BLaER1 treated with 17β-estradiol and CSF1 and Interleukin-3, amounts not matched to agents 10 nM and 100 nM (cell line): ENCODE measurements around the gene LY6G6C.
A peak's percentile ranks its signal among the peaks of the same experiment; 100 is the strongest.

Experiments
- H3K27ac ChIP-seq, 11 experiments: shearing (Covaris generic); formaldehyde crosslinking; 2 replicates each; pipeline ENCODE4 v1.8.1; 2022
- H3K27me3 ChIP-seq, 11 experiments: shearing (Covaris generic); formaldehyde crosslinking; 2 replicates each; pipeline ENCODE4 v1.8.1; 2022
- H3K36me3 ChIP-seq, 11 experiments: shearing (Covaris generic); formaldehyde crosslinking; 2 replicates each; pipeline ENCODE4 v1.8.1; 2022
- H3K4me1 ChIP-seq, 10 experiments: shearing (Covaris generic); formaldehyde crosslinking; 2 replicates each; pipeline ENCODE4 v1.8.1; 2022
- H3K4me2 ChIP-seq, 11 experiments: shearing (Covaris generic); formaldehyde crosslinking; 2 replicates each; pipeline ENCODE4 v1.8.1; 2022
- H3K4me3 ChIP-seq, 10 experiments: shearing (Covaris generic); formaldehyde crosslinking; 2 replicates each; pipeline ENCODE4 v1.8.1; 2022
- H3K9ac ChIP-seq, 11 experiments: shearing (Covaris generic); formaldehyde crosslinking; 2 replicates each; pipeline ENCODE4 v1.8.1; 2022
- H3K9me3 ChIP-seq, 11 experiments: shearing (Covaris generic); formaldehyde crosslinking; replicated peaks in 1 of 11; 2 replicates each; pipeline ENCODE4 v1.8.1; 2022
- H4K20me1 ChIP-seq, 11 experiments: shearing (Covaris generic); formaldehyde crosslinking; 2 replicates each; pipeline ENCODE4 v1.8.1; 2022
- Cebpa-rat ChIP-seq, 11 experiments: shearing (Covaris generic); IDR thresholded peaks; 2 replicates each; pipeline ENCODE4 v1.8.1; 2022

Gene LY6G6C

DNA sequence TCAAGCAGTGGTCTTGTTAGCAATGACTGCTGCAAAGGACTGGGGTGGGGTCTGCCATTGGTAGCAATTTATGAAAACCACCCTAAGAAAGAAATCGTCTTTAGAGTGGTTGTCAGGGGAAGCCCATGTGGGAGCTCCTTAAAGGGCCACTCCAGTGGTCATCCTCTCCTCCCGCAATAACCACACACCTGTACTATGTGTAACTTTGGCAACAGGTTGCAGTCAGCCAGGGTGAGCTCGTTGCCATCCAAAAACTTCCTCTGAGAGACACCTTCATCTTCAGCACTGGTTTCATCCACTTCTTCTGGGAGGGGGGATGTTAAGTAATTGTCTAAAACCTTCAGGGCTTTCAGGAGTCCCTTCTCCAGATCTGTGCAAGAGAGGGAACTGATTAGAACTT, 10.5 kb upstream of the LY6G6C start:
- Histone ChIP-seq H3K9ac (peak overlapping the region in 8 of 11 experiments; percentile 8 to 91 (median 38); a peak in 8 of 22 replicates), H3K36me3 (peaks cover 43 to 51% (median 47%) of the 10 kb centered on the region in 11 experiments), H3K27ac (peak overlapping the region in 2 of 11 experiments; percentile 10 to 11; a peak in 3 of 22 replicates), H3K4me2 (peak overlapping the region in 10 of 11 experiments; percentile 8 to 100 (median 96); a peak in 17 of 22 replicates), H3K4me1 (peaks cover 64 to 76% (median 72%) of the 10 kb centered on the region in 10 experiments), H3K9me3 (0 out of 22 replicates have a peak, but pooled peaks cover 0 to 3% (median 0%) of the 10 kb centered on the region in 11 experiments), H3K4me3 (peak overlapping the region in 4 of 10 experiments; percentile 13 to 98 (median 31); a peak in 3 of 20 replicates), H4K20me1 (peaks cover 26 to 51% (median 44%) of the 10 kb centered on the region in 11 experiments), H3K27me3 (no peaks in the 10 kb centered on the region)
- no peak for TF ChIP-seq Cebpa-rat (IDR thresholded peaks at IDR 0.05)

DNA sequence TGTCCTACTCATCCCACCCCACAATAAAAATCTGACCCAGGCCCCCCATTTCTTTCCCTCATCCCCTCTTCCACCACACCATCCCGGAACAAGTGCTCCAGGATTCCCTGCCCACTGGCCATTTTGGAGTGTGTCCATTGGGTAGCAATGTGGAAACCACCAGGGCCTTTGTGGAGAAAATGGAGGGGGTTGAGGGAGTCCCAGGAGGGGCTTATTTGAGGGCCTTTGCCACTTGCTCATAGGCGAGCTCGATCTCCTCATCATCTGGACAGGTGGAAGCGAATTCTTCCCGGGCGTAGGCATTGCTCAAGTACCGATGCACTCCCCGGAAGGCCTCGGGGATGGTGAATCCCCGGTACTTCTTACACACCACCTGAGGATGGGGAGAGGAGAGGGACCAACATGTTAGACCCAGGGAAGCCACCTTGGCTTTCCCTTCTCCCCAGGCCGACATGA, 9.1 kb upstream of the LY6G6C start:
- 0 out of 22 replicates have a peak, but pooled peaks cover 0 to 3% (median 0%) of the 10 kb centered on the region in 11 experiments for H3K9me3 ChIP-seq
- peak overlapping the region in 10 of 11 experiments; percentile 79 to 88 (median 84); a peak in 16 of 22 replicates for H3K27ac ChIP-seq
- TF ChIP-seq Cebpa-rat (IDR thresholded peaks at IDR 0.05): no peak
- H3K27me3 ChIP-seq: no peaks in the 10 kb centered on the region
- peak overlapping the region; percentile 92 to 100 (median 98) for H3K4me2 ChIP-seq
- peaks cover 44 to 64% (median 60%) of the 10 kb centered on the region in 11 experiments for H3K36me3 ChIP-seq
- H4K20me1 ChIP-seq: peaks cover 26 to 51% (median 44%) of the 10 kb centered on the region in 11 experiments
- peak overlapping the region; percentile 66 to 92 (median 86); a peak in 17 of 20 replicates for H3K4me3 ChIP-seq
- peak overlapping the region in 10 of 11 experiments; percentile 76 to 91 (median 84); a peak in 15 of 22 replicates for H3K9ac ChIP-seq
- H3K4me1 ChIP-seq: peaks cover 74 to 84% (median 81%) of the 10 kb centered on the region in 10 experiments

DNA sequence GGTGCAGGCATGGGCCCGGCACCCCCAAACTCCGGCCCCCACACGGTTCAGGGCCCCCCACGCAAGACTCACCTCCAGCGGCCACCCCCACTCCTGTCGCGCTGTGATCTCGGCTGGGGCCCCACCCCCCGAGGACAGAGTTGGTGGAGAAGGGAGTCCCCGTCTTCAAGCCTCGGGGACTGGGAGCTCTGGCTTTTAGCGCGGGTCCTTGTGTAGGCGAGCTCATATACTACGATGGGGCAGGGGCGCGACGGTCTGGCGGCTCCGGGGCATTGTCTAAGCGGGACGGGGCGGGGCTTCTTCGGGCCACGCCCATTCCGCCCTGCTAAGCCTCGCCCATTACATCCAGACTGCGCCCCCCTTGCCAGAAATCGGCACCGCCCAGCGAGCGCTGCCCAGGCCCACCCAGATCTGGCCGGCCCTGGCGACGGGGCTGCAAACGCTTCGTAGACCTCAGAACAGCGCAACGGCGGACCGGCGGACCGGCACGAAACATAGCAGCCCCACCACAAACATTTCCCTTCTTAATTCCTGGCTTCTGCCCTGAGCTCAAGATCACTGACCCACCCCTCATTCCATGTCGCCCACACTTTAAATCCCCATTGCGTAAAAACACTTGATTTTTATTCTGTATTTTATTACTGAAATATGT, 8.6 kb upstream of the LY6G6C start:
- H3K27ac ChIP-seq: peak overlapping the region; percentile 79 to 88 (median 84)
- H3K36me3 ChIP-seq: peaks cover 44 to 69% (median 61%) of the 10 kb centered on the region in 11 experiments

GRCh38 chr6:31729515-31729978, 8.0 kb upstream of the LY6G6C start:
- H4K20me1 ChIP-seq: peaks cover 26 to 51% (median 42%) of the 10 kb centered on the region in 11 experiments
- no peak for TF ChIP-seq Cebpa-rat (IDR thresholded peaks at IDR 0.05)
- peak overlapping the region; percentile 79 to 88 (median 84) for H3K27ac ChIP-seq
- peak overlapping the region; percentile 92 to 100 (median 98) for H3K4me2 ChIP-seq
- H3K4me3 ChIP-seq: peak overlapping the region; percentile 66 to 92 (median 86)
- no peaks in the 10 kb centered on the region for H3K27me3 ChIP-seq
- H3K4me1 ChIP-seq: peaks cover 85 to 94% (median 91%) of the 10 kb centered on the region in 10 experiments
- peaks cover 43 to 69% (median 62%) of the 10 kb centered on the region in 11 experiments for H3K36me3 ChIP-seq
- H3K9ac ChIP-seq: peak overlapping the region; percentile 76 to 91 (median 84)
- 0 out of 22 replicates have a peak, but pooled peaks cover 0 to 3% (median 0%) of the 10 kb centered on the region in 11 experiments for H3K9me3 ChIP-seq

More for the DNA sequence above, 8.6 kb upstream of the LY6G6C start:
- H3K9me3 ChIP-seq: 0 out of 22 replicates have a peak, but pooled peaks cover 0 to 3% (median 0%) of the 10 kb centered on the region in 11 experiments
- H4K20me1 ChIP-seq: peaks cover 26 to 51% (median 44%) of the 10 kb centered on the region in 11 experiments
- H3K4me1 ChIP-seq: peaks cover 79 to 89% (median 86%) of the 10 kb centered on the region in 10 experiments
- no peak for TF ChIP-seq Cebpa-rat (IDR thresholded peaks at IDR 0.05)
- H3K9ac ChIP-seq: peak overlapping the region; percentile 76 to 91 (median 84)
- H3K4me3 ChIP-seq: peak overlapping the region; percentile 66 to 92 (median 86)
- H3K27me3 ChIP-seq: no peaks in the 10 kb centered on the region
- H3K4me2 ChIP-seq: peak overlapping the region; percentile 92 to 100 (median 98)

- Histone ChIP-seq H3K9me3 (0 out of 22 replicates have a peak, but pooled peaks cover 0 to 3% (median 0%) of the 10 kb centered on the region in 11 experiments), H3K27me3 (no peaks in the 10 kb centered on the region), H3K36me3 (peaks cover 37 to 67% (median 58%) of the 10 kb centered on the region in 11 experiments), H3K4me1 (peaks cover 86 to 94% (median 91%) of the 10 kb centered on the region in 10 experiments), H3K4me2 (peak within 1 kb of the TSS; percentile 92 to 100 (median 98)), H4K20me1 (peaks cover 20 to 46% (median 36%) of the 10 kb centered on the region in 11 experiments), H3K4me3 (peak within 1 kb of the TSS; percentile 66 to 92 (median 86)), H3K9ac (peak within 1 kb of the TSS; percentile 76 to 91 (median 84)), H3K27ac (peak within 1 kb of the TSS; percentile 79 to 88 (median 84))
- TF ChIP-seq Cebpa-rat (IDR thresholded peaks at IDR 0.05): no peak
These were observed 7.4 kb upstream of the LY6G6C start, which contains the start of gene DDAH2 for GRCh38 chr6:31728767-31729514. Gene DDAH2 (minus strand): TSS chr6:31729299. CDS start chr6:31729161, 138 bp downstream.

DNA sequence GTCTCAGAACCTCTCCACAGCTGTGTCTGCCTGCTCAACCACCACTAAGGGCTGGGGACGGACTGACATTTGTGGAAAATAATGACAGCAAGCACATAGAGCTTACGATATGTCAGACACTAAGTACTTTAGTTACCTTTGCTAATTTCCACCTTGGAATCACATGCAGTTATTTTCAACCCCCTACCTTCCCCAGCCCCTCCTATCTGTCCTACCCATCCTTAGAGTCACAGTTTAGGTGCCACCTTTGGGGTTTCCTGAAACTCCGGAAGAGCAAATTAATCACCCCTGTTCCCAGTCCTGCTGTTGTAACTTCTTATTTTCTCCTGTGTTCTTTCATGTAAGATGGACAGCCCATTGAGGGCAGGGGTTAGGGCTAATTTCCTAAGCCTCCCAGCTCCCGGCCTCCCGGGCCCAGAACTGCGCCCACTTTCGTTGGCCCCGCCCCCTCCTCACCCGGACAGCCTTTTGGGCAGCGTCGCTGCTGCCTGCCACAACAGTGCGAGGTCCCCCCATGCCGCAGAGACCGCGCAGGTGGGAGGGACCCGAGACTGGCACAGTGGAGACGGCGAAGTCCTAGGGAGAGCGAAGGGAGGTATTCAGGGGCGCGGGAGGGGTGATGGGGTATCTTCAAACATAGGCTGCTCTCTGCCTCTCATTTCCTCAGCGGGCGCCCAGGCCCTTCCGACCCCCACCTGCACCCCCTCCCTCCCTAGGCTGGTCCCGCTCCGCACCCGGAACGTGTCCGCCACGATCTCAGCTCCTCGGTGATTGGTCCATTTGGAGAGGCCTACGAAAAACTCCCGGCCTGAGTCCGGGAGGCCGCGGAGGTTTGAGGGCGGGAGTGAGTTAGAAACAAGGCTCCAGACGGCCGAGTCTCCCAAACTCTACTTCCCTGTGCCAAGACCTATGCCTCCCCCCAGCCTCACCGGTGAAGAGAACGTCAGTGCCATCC, 6.4 kb upstream of the LY6G6C start:
- Histone ChIP-seq H3K36me3 (peaks cover 28 to 57% (median 48%) of the 10 kb centered on the region in 11 experiments), H3K27me3 (no peaks in the 10 kb centered on the region), H3K4me1 (peaks cover 85 to 94% (median 90%) of the 10 kb centered on the region in 10 experiments), H3K9ac (peak overlapping the region; percentile 76 to 91 (median 84)), H4K20me1 (peaks cover 11 to 37% (median 27%) of the 10 kb centered on the region in 11 experiments; a peak in 20 of 22 replicates), H3K4me2 (peak overlapping the region; percentile 92 to 100 (median 98)), H3K4me3 (peak overlapping the region; percentile 66 to 92 (median 86)), H3K9me3 (0 out of 22 replicates have a peak, but pooled peaks cover 0 to 3% (median 0%) of the 10 kb centered on the region in 11 experiments), H3K27ac (peak overlapping the region; percentile 79 to 88 (median 84))
- 0 out of 22 replicates have a peak, but pooled peaks of 1 of the 11 experiments have one; percentile 12 for TF ChIP-seq Cebpa-rat (IDR thresholded peaks at IDR 0.05)

DNA sequence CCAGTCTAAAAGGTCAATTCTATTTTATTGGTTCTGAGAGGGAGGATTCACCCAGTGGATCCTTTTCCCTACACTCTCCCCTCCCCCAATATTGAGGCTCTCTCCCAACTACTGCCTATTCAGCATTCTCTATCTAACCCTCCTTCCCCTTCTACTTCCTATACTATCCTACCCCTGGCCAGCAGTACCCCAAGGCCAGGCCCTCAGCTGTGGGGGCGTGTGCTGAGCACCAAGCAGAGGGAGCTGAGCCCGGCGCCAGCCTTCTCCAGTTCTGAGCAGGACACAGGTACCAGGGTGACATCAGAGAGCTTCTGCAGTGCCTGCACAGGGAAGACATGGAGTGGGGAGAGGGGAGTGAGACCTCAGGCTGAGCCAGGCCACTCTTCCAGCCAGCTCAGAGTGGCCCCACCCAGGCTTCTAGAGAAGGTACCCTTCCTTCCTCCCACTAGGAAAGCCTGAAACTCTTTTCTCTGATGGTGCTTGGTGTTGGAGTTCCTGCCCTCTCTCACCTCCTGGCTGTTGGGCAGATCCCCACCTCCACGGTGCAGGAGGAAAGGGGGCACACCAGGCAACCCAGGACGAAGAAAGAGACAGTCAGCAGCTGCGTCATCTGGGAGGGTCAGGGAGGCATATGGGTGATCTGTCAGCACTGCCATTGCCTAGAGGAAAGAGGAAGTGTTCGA, 5.6 kb upstream of the LY6G6C start:
- H3K4me2 ChIP-seq: peak overlapping the region; percentile 92 to 100 (median 98)
- H4K20me1 ChIP-seq: peaks cover 5 to 32% (median 20%) of the 10 kb centered on the region in 11 experiments; a peak in 20 of 22 replicates
- H3K27me3 ChIP-seq: no peaks in the 10 kb centered on the region
- H3K4me3 ChIP-seq: peak overlapping the region in 9 of 10 experiments; percentile 21 to 92 (median 49); a peak in 11 of 20 replicates
- peak overlapping the region; percentile 79 to 88 (median 84) for H3K27ac ChIP-seq
- 0 out of 22 replicates have a peak, but pooled peaks cover 0 to 3% (median 0%) of the 10 kb centered on the region in 11 experiments for H3K9me3 ChIP-seq
- H3K4me1 ChIP-seq: peaks cover 77 to 94% (median 90%) of the 10 kb centered on the region in 10 experiments
- peaks cover 20 to 49% (median 40%) of the 10 kb centered on the region in 11 experiments for H3K36me3 ChIP-seq
- H3K9ac ChIP-seq: peak overlapping the region; percentile 42 to 91 (median 82)
- no peak for TF ChIP-seq Cebpa-rat (IDR thresholded peaks at IDR 0.05)
